DMS153 treated with DMSO at 0.1 percent for 48 hours (cell line): ENCODE measurements around the gene RO60.
A peak's percentile ranks its signal among the peaks of the same experiment; 100 is the strongest.

Experiments
- DNase-seq: peaks from one replicate; lab custom pipeline; 2025; ENCODE audit not compliant: unreplicated experiment; lab: John Stamatoyannopoulos, UW

The RO60 gene

GRCh38 chr1:193060406-193060805, 994 bp downstream of the RO60 start:
- no peak for DNase-seq

GRCh38 chr1:193060938-193061337, 1.5 kb downstream of the RO60 start:
- no peak for DNase-seq

GRCh38 chr1:193062698-193063463, 3.5 kb downstream of the RO60 start:
- no peak for DNase-seq

GRCh38 chr1:193065954-193066353, 6.5 kb downstream of the RO60 start:
- no peak for DNase-seq

GRCh38 chr1:193066606-193067005, 7.2 kb downstream of the RO60 start:
- no peak for DNase-seq

GRCh38 chr1:193068013-193068412, 8.6 kb downstream of the RO60 start:
- no peak for DNase-seq

GRCh38 chr1:193069748-193070385, 10.5 kb downstream of the RO60 start:
- no peak for DNase-seq

GRCh38 chr1:193070386-193070753, 11.0 kb downstream of the RO60 start:
- no peak for DNase-seq

GRCh38 chr1:193070942-193071341, 11.5 kb downstream of the RO60 start:
- DNase-seq: peak; percentile 21

- no peak for DNase-seq
Observed at GRCh38 chr1:193077991-193078390, 18.6 kb downstream of the RO60 start.

- DNase-seq: no peak
Observed at GRCh38 chr1:193079187-193079586, 19.8 kb downstream of the RO60 start.

GRCh38 chr1:193083365-193084088, 24.1 kb downstream of the RO60 start:
- DNase-seq: no peak

- DNase-seq: no peak
Observed at GRCh38 chr1:193085263-193085662, 25.9 kb downstream of the RO60 start.

- DNase-seq: no peak
Observed at GRCh38 chr1:193086342-193086741, 26.9 kb downstream of the RO60 start.

GRCh38 chr1:193087893-193088292, 28.5 kb downstream of the RO60 start:
- no peak for DNase-seq

GRCh38 chr1:193090865-193091264, 31.5 kb downstream of the RO60 start:
- no peak for DNase-seq

- DNase-seq: no peak
Observed at GRCh38 chr1:193094112-193094511, 34.7 kb downstream of the RO60 start.

GRCh38 chr1:193102662-193103061, 43.2 kb downstream of the RO60 start:
- DNase-seq: no peak

GRCh38 chr1:193103759-193104501, 44.5 kb downstream of the RO60 start:
- DNase-seq: no peak

GRCh38 chr1:193104502-193104906, 45.1 kb downstream of the RO60 start:
- peak; percentile 85 for DNase-seq
